H1 (cell line): ENCODE measurements around the gene CHN2. TPM values are rescaled to one million over a fixed set of nuclear protein-coding genes. Genes with fewer than 3 reads are reported as not detected.

Source experiments
- CTCF ChIA-PET: fragments of 300-600 bp; sonication (Branson Sonifier 250); formaldehyde crosslinking; loops from one replicate; lab custom pipeline; 2021; ENCODE audit not compliant: partially characterized antibody; lab: Charles Lee
- POLR2A ChIA-PET: fragments of 300-600 bp; sonication (Branson Sonifier 250); formaldehyde crosslinking; loops from one replicate; lab custom pipeline; 2021; ENCODE audit warnings: inconsistent platforms; ENCODE audit not compliant: partially characterized antibody; lab: Charles Lee
- DNase-seq, 2 experiments: peaks; one replicate each; pipeline versions ENCODE4 v3.0.0 to v3.0.0-alpha.2; 2010 to 2022; ENCODE audit warnings: low spot score in 2 of 2, low read depth in 1 of 2, mixed read lengths in 1 of 2
- FAIRE-seq: peaks from 2 replicates; lab custom pipeline; 2011; peaks lifted over from hg19 to GRCh38; lab: Jason Lieb, UNC
- H2AFZ ChIP-seq: 2 replicates; pipeline ENCODE4 v1.8.1; 2012; ENCODE audit warnings: low read length, inconsistent platforms
- H2AK5ac ChIP-seq: 2 replicates; pipeline ENCODE4 v1.6.1; 2013; ENCODE audit warnings: low read depth, low read length
- H2BK120ac ChIP-seq: replicated peaks from 2 replicates; pipeline ENCODE3; 2013; ENCODE audit warnings: low read depth, low read length, inconsistent platforms
- H2BK12ac ChIP-seq: 2 replicates; pipeline ENCODE4 v1.6.1; 2013; ENCODE audit warnings: low read depth, low read length
- H2BK15ac ChIP-seq: 2 replicates; pipeline ENCODE4 v1.6.1; 2013; ENCODE audit warnings: low read length
- H2BK20ac ChIP-seq: 2 replicates; pipeline ENCODE4 v1.6.1; 2013; ENCODE audit warnings: low read length
- H2BK5ac ChIP-seq: 2 replicates; pipeline ENCODE4 v1.6.1; 2013; ENCODE audit warnings: low read depth, low read length
- H3K14ac ChIP-seq: 2 replicates; pipeline ENCODE4 v1.6.1; 2013; ENCODE audit warnings: inconsistent platforms; ENCODE audit not compliant: insufficient read length
- H3K18ac ChIP-seq: 2 replicates; pipeline ENCODE4 v1.6.1; 2013; ENCODE audit warnings: low read length; ENCODE audit errors: extremely low read depth
- H3K23ac ChIP-seq: 2 replicates; pipeline ENCODE4 v1.6.1; 2013; ENCODE audit warnings: inconsistent platforms; ENCODE audit not compliant: insufficient read length
- H3K23me2 ChIP-seq: 2 replicates; pipeline ENCODE4 v1.6.1; 2013; ENCODE audit warnings: low read depth, low read length
- H3K27ac ChIP-seq: 2 replicates; pipeline ENCODE4 v1.6.1; 2011; ENCODE audit warnings: low read depth, low read length, inconsistent platforms
- H3K27me3 ChIP-seq, 4 experiments: replicated peaks in 1 of 4; 1 replicate in 1 of 4; 2 replicates in 3 of 4; pipeline versions ENCODE4 v1.6.1 to v1.8.1; 2011 to 2013; ENCODE audit warnings: low read length in 3 of 4, mild to moderate bottlenecking in 3 of 4, inconsistent platforms in 2 of 4, mixed read lengths in 2 of 4, moderate library complexity in 1 of 4; ENCODE audit not compliant: control insufficient read depth in 3 of 4, insufficient read depth in 3 of 4; ENCODE audit errors: extremely low read depth in 1 of 4
- H3K36me3 ChIP-seq, 4 experiments: 2 replicates each; pipeline versions ENCODE4 v1.6.1 to v1.8.1; 2011 to 2013; ENCODE audit warnings: mild to moderate bottlenecking in 4 of 4, low read length in 3 of 4, moderate library complexity in 2 of 4, control low read depth in 1 of 4, inconsistent platforms in 1 of 4; ENCODE audit not compliant: insufficient read depth in 4 of 4, control insufficient read depth in 2 of 4
- H3K4ac ChIP-seq: replicated peaks from 2 replicates; pipeline ENCODE3; 2013; ENCODE audit warnings: low read length, low read depth, mixed read lengths, inconsistent platforms; ENCODE audit not compliant: insufficient read length
- H3K4me1 ChIP-seq, 4 experiments: replicated peaks in 1 of 4; 1 replicate in 1 of 4; 2 replicates in 3 of 4; pipeline versions ENCODE4 v1.6.1 to v1.8.1; 2011 to 2013; ENCODE audit warnings: low read length in 3 of 4, inconsistent platforms in 2 of 4, mixed read lengths in 1 of 4; ENCODE audit not compliant: insufficient read depth in 4 of 4, control insufficient read depth in 3 of 4
- H3K4me2 ChIP-seq, 2 experiments: 2 replicates each; pipeline versions ENCODE4 v1.6.1 to v1.8.1; 2011 to 2013; ENCODE audit warnings: low read depth in 2 of 2, low read length in 2 of 2, control low read depth in 1 of 2, inconsistent platforms in 1 of 2, mild to moderate bottlenecking in 1 of 2; ENCODE audit not compliant: insufficient read depth in 1 of 2
- H3K4me3 ChIP-seq, 4 experiments: fragments of 200-600, 300-600 bp in 1 of 4; sonication (generic), shearing (Covaris generic), sonication (Bioruptor Twin) in 1 of 4; 2 replicates each; pipeline versions ENCODE4 v1.5.1 to v1.8.1; 2011 to 2016; ENCODE audit warnings: low read length in 4 of 4, low read depth in 3 of 4, control low read depth in 2 of 4, inconsistent platforms in 2 of 4, mild to moderate bottlenecking in 2 of 4, mixed read lengths in 1 of 4, moderate library complexity in 1 of 4; ENCODE audit not compliant: insufficient read depth in 2 of 4; ENCODE audit errors: extremely low read depth in 1 of 4
- H3K56ac ChIP-seq: replicated peaks from 2 replicates; pipeline ENCODE3; 2013; ENCODE audit warnings: low read depth, mild to moderate bottlenecking, mixed read lengths, low read length, inconsistent platforms; ENCODE audit not compliant: insufficient read length
- H3K79me1 ChIP-seq: 2 replicates; pipeline ENCODE4 v1.6.1; 2013; ENCODE audit warnings: low read depth, low read length, control low read depth
- H3K79me2 ChIP-seq, 2 experiments: 2 replicates each; pipeline versions ENCODE4 v1.6.1 to v1.8.1; 2012 to 2013; ENCODE audit warnings: low read length in 2 of 2, mild to moderate bottlenecking in 2 of 2, inconsistent platforms in 1 of 2; ENCODE audit not compliant: insufficient read depth in 2 of 2, control insufficient read depth in 1 of 2
- H3K9ac ChIP-seq, 4 experiments: replicated peaks in 1 of 4; 1 replicate in 1 of 4; 2 replicates in 3 of 4; pipeline versions ENCODE4 v1.6.1 to v1.8.1; 2011 to 2013; ENCODE audit warnings: low read depth in 3 of 4, low read length in 3 of 4, control low read depth in 2 of 4, mild to moderate bottlenecking in 2 of 4, moderate library complexity in 2 of 4, inconsistent platforms in 1 of 4; ENCODE audit errors: extremely low read depth in 1 of 4
- H3K9me3 ChIP-seq, 2 experiments: 2 replicates each; pipeline versions ENCODE4 v1.6.1 to v1.8.1; 2012 to 2013; ENCODE audit warnings: mild to moderate bottlenecking in 2 of 2, moderate library complexity in 2 of 2, control low read depth in 1 of 2, inconsistent platforms in 1 of 2, low read depth in 1 of 2, low read length in 1 of 2, mixed read lengths in 1 of 2; ENCODE audit not compliant: insufficient read depth in 2 of 2
- H4K20me1 ChIP-seq, 2 experiments: replicated peaks in 1 of 2; 2 replicates each; pipeline versions ENCODE3 to v1.8.1; 2011 to 2013; ENCODE audit warnings: inconsistent platforms in 2 of 2, low read length in 2 of 2, mild to moderate bottlenecking in 1 of 2; ENCODE audit not compliant: insufficient read depth in 2 of 2, control insufficient read depth in 1 of 2
- H4K5ac ChIP-seq: 2 replicates; pipeline ENCODE4 v1.6.1; 2013; ENCODE audit warnings: low read length, low read depth, mixed read lengths, inconsistent platforms; ENCODE audit not compliant: insufficient read length
- H4K8ac ChIP-seq: 2 replicates; pipeline ENCODE4 v1.8.0; 2013; ENCODE audit warnings: mild to moderate bottlenecking, moderate library complexity, low read length, inconsistent platforms; ENCODE audit not compliant: insufficient read depth; ENCODE audit errors: extremely low read depth
- H4K91ac ChIP-seq: replicated peaks from 2 replicates; pipeline ENCODE3; 2013; ENCODE audit warnings: low read length, mixed read lengths, inconsistent platforms; ENCODE audit not compliant: insufficient read length
- CBX8 ChIP-seq: fragments of 300-800, 300-1000 bp; sonication (generic); IDR thresholded peaks from 2 replicates; pipeline ENCODE4 v1.7.1; 2016; ENCODE audit warnings: low read depth, low read length, borderline replicate concordance
- CHD2 ChIP-seq: IDR thresholded peaks from 2 replicates; pipeline ENCODE4 v1.6.1; 2012; ENCODE audit warnings: low read length, improper control_type of control experiment
- CTCF ChIP-seq, 3 experiments: IDR thresholded peaks; 1 replicate in 2 of 3; 2 replicates in 1 of 3; pipeline versions ENCODE4 v1.5.1 to v1.6.1; 2011; ENCODE audit warnings: low read length in 3 of 3, mild to moderate bottlenecking in 3 of 3, inconsistent platforms in 2 of 3, low read depth in 1 of 3, moderate library complexity in 1 of 3; ENCODE audit not compliant: insufficient read depth in 1 of 3; ENCODE audit errors: control extremely low read depth in 1 of 3
- RAD21 ChIP-seq, 2 experiments: IDR thresholded peaks in 1 of 2; conservative IDR thresholded peaks in 1 of 2; 2 replicates each; pipeline ENCODE4 v1.6.1; 2011; ENCODE audit warnings: low read depth in 2 of 2, low read length in 2 of 2, improper control_type of control experiment in 1 of 2, inconsistent platforms in 1 of 2, mild to moderate bottlenecking in 1 of 2, moderate library complexity in 1 of 2
- RBBP5 ChIP-seq: IDR thresholded peaks from 2 replicates; pipeline ENCODE4 v1.7.1; 2012; ENCODE audit warnings: low read depth, mild to moderate bottlenecking, inconsistent platforms, low read length, moderate library complexity, borderline replicate concordance
- SIN3A ChIP-seq, 2 experiments: IDR thresholded peaks in 1 of 2; conservative IDR thresholded peaks in 1 of 2; 2 replicates each; pipeline ENCODE4 v1.6.1; 2011 to 2012; ENCODE audit warnings: low read length in 2 of 2, improper control_type of control experiment in 1 of 2, low read depth in 1 of 2, mild to moderate bottlenecking in 1 of 2
- SIX5 ChIP-seq: IDR thresholded peaks from 2 replicates; pipeline ENCODE4 v1.6.1; 2011; ENCODE audit warnings: mild to moderate bottlenecking, low read depth, low read length
- SP1 ChIP-seq: IDR thresholded peaks from 2 replicates; pipeline ENCODE4 v1.6.1; 2011; ENCODE audit warnings: low read depth, low read length
- SP2 ChIP-seq: IDR thresholded peaks from 2 replicates; pipeline ENCODE4 v1.6.1; 2012; ENCODE audit warnings: mild to moderate bottlenecking, low read length, inconsistent platforms
- TAF1 ChIP-seq: IDR thresholded peaks from 2 replicates; pipeline ENCODE4 v1.6.1; 2011; ENCODE audit warnings: mild to moderate bottlenecking, low read depth, low read length
- TAF7 ChIP-seq: optimal IDR thresholded peaks from 2 replicates; pipeline ENCODE3; 2011; ENCODE audit warnings: low read depth, mild to moderate bottlenecking, inconsistent platforms, low read length, moderate library complexity, borderline replicate concordance
- WGBS, 2 experiments: shearing (Covaris generic) in 1 of 2; methylation state at CpG; one replicate each; pipeline versions ENCODE4 v1.1.6 to v1.1.7; 2013 to 2015; ENCODE audit warnings: low lambda C conversion rate in 2 of 2, mixed read lengths in 2 of 2, inconsistent platforms in 1 of 2, low coverage in 1 of 2, missing lambda C conversion rate in 1 of 2; ENCODE audit not compliant: insufficient replicate concordance in 2 of 2, insufficient coverage in 1 of 2, insufficient read length in 1 of 2; ENCODE audit errors: extremely low coverage in 1 of 2, missing lambda C conversion rate in 1 of 2; 5-methylcytosine and 5-hydroxymethylcytosine counted together
- polyA plus RNA-seq, 7 experiments: library from polyadenylated mRNA; depleted of rRNA in 3 of 7; stranded (reverse) in 5 of 7; unstranded in 2 of 7; fragments of >200 nt in 5 of 7; fragments of 200-250 nt in 2 of 7; gene quantifications; 1 replicate in 5 of 7; 2 replicates in 1 of 7; 4 replicates in 1 of 7; pipeline versions ENCODE4 v1.2.1 to v1.2.3, GENCODE V29; 2011 to 2013; ENCODE audit warnings: missing spikeins in 2 of 7, mixed read lengths in 2 of 7
- total RNA-seq: library from RNA; stranded (reverse); fragmentation: NEBNext Ultra II Directional; extraction: Animal tissue kit (Norgen Biotek cat#: 25700); gene quantifications from 2 replicates; pipeline ENCODE4 v1.2.1, GENCODE V29; 2021

CHN2 gene
- total and polyA plus RNA-seq, 2 of the 8 experiments (the other 6 are each of a cell fraction or from before 2014, with no cell fraction given): 2.9 to 4.8 TPM

DNA sequence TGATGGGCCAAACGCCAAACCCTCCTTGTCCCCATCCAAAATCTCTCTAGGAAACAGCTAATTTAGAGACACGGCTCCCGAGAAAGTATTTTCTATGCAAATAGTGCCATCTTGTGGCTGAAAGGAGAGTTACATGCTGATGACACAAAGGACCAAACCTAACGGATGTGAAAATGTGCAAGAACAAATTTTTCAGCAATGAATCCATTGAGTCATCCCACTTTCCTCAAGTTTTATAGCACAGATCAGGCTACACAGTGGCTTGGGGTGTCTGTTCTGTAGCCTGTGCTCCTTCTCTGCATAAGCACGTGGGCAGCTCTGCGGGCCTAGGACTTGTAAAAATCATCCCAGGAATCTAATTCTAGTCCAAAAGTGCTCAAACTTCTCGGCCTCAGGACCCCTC lies 214.3 kb downstream of the CHN2 start:
- Histone ChIP-seq H3K4me2 (peak overlapping the region in 1 of 2 experiments; percentile 32; a peak in 1 of 4 replicates), H3K4me1 (peaks cover 2 to 11% (median 6%) of the 10 kb centered on the region in 4 experiments; a peak in 4 of 7 replicates), H2BK12ac (no peak overlapping the region), H4K20me1 (no peaks in the 10 kb centered on the region), H2BK20ac (no peak overlapping the region), H2AK5ac (no peak overlapping the region), H3K23me2 (no peaks in the 10 kb centered on the region; the same call in 1 of the 2 replicates), H4K91ac (no peak overlapping the region), H4K8ac (no peak overlapping the region), H2BK5ac (no peak overlapping the region), H3K23ac (no peak overlapping the region), H3K18ac (no peak overlapping the region), H3K4me3 (no peak overlapping the region), H3K56ac (no peak overlapping the region), H3K27ac (no peak overlapping the region), H3K36me3 (no peaks in the 10 kb centered on the region), H2BK120ac (no peak overlapping the region), H3K9ac (no peak overlapping the region), H2BK15ac (no peak overlapping the region), H3K4ac (no peak overlapping the region), H3K79me1 (no peaks in the 10 kb centered on the region), H3K9me3 (no peaks in the 10 kb centered on the region), H3K27me3 (no peaks in the 10 kb centered on the region), H4K5ac (no peak overlapping the region), H2AFZ (no peak overlapping the region), H3K14ac (no peak overlapping the region), H3K79me2 (no peaks in the 10 kb centered on the region)
- peak; percentile 15 to 72 for DNase-seq
- POLR2A ChIA-PET: no interaction called here
- FAIRE-seq: peak; percentile 100
- 28% methylated on average over 7 of the region's 7 CpGs; no CpG with 5 or more reads in 1 of the 2 experiments for WGBS, 2 experiments
- CTCF ChIA-PET: interaction anchor here (0.7 to 9.5 kb wide), 40 partner anchors 8 to 484 kb away, joined by 3 to 155 read pairs (median 4); partner anchors contain the start of gene CPVL
- peak; percentile 96 to 98 for TF ChIP-seq RAD21 (IDR thresholded peaks at IDR 0.05 in 1 of 2, conservative IDR thresholded peaks at IDR 0.05 in 1 of 2; ENCODE audit: low read depth in 2 of 2, low read length in 2 of 2)
- no peak for TF ChIP-seq SIX5
- TF ChIP-seq CTCF (IDR thresholded peaks at IDR 0.05; ENCODE audit: control extremely low read depth in 1 of 3, insufficient read depth in 1 of 3, low read depth in 1 of 3, low read length in 3 of 3): peak in 2 of 3 experiments; percentile 75 to 87; a peak in 3 of 4 replicates
- TF ChIP-seq SIN3A (conservative IDR thresholded peaks at IDR 0.05 in 1 of 2, IDR thresholded peaks at IDR 0.05 in 1 of 2; ENCODE audit: low read depth in 1 of 2, low read length in 2 of 2): 0 out of 4 replicates have a peak, but pooled peaks of 1 of the 2 experiments have one; percentile 53
- TF ChIP-seq CHD2: no peak
- TF ChIP-seq TAF1: no peak
- no peak for TF ChIP-seq RBBP5
- no peak for TF ChIP-seq SP1
- TF ChIP-seq SP2: no peak
- TF ChIP-seq TAF7: no peak
- no peak for TF ChIP-seq CBX8
